Measurements from ENCODE around the gene CTDNEP1.

DNA sequence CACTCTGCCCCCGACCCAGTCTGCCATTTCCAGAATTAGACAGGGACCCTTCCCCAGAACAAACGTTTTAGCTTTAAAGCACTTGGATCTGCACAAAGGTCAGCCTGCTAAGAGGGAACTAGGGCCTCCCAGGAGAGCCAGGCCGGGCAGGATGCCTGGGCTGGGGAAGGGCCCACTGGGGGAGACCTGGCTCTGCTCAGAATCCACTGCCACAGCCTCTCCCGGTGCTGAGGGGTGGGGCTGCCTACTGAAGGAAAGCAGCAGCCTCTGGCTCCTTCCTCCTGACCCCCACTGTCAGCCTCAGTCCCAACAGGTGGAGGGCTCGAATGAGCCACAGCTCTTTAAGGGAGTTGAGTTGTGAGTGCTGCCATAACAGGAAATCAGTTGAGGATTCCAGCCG is 41.2 kb upstream of the CTDNEP1 start:
- TF ChIP-seq, protein P1, sequence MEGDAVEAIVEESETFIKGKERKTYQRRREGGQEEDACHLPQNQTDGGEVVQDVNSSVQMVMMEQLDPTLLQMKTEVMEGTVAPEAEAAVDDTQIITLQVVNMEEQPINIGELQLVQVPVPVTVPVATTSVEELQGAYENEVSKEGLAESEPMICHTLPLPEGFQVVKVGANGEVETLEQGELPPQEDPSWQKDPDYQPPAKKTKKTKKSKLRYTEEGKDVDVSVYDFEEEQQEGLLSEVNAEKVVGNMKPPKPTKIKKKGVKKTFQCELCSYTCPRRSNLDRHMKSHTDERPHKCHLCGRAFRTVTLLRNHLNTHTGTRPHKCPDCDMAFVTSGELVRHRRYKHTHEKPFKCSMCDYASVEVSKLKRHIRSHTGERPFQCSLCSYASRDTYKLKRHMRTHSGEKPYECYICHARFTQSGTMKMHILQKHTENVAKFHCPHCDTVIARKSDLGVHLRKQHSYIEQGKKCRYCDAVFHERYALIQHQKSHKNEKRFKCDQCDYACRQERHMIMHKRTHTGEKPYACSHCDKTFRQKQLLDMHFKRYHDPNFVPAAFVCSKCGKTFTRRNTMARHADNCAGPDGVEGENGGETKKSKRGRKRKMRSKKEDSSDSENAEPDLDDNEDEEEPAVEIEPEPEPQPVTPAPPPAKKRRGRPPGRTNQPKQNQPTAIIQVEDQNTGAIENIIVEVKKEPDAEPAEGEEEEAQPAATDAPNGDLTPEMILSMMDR (IDR thresholded peaks at IDR 0.05 in 4 of 5, conservative IDR thresholded peaks at IDR 0.05 in 1 of 5) = no peak
- TF ChIP-seq POLR2A (IDR thresholded peaks at IDR 0.05) = no peak
